Upper lobe of left lung (tissue), 4 donors: Measurements from ENCODE around the gene PSMG4.

Experiments used
- CTCF ChIP-seq, 6 experiments: fragments of 450-650 bp in 4 of 6; fragments of 200-600 bp in 2 of 6; sonication (generic) in 2 of 6; IDR thresholded peaks; one replicate each; pipeline ENCODE4 v1.5.1; 2016 to 2019; ENCODE audit warnings: antibody characterized with exemption in 6 of 6
- EP300 ChIP-seq, 4 donors: sonication (generic); formaldehyde crosslinking; IDR thresholded peaks; one replicate each; pipeline ENCODE4 v1.5.1; 2017; ENCODE audit warnings: antibody characterized with exemption in 4 of 4, control low read depth in 2 of 4
- POLR2A ChIP-seq, 4 donors: fragments of 450-650 bp; IDR thresholded peaks; one replicate each; pipeline ENCODE4 v1.5.1; 2016 to 2017; ENCODE audit warnings: antibody characterized with exemption in 4 of 4, mild to moderate bottlenecking in 2 of 4
- POLR2AphosphoS5 ChIP-seq, 2 donors: sonication (generic); formaldehyde crosslinking; IDR thresholded peaks; one replicate each; pipeline ENCODE4 v1.5.1; 2017; ENCODE audit warnings: antibody characterized with exemption in 2 of 2

- TF ChIP-seq EP300 (IDR thresholded peaks at IDR 0.05) = no peak
- TF ChIP-seq CTCF (IDR thresholded peaks at IDR 0.05) = no peak
- TF ChIP-seq POLR2AphosphoS5 (IDR thresholded peaks at IDR 0.05) = no peak
- no peak for TF ChIP-seq POLR2A (IDR thresholded peaks at IDR 0.05)
Measured at GRCh38 chr6:3222506-3223038, 36.2 kb upstream of the PSMG4 start.
